Hindlimb muscle (tissue), 1 donor: ENCODE data around the gene MOCOS. TPM values are rescaled to one million over a fixed set of nuclear protein-coding genes. Genes with fewer than 3 reads are reported as not detected.
"Not testable (repeated sequence)": the region's sequence is repeated elsewhere in the genome, so short reads cannot be mapped to it uniquely, and the experiment has no call there.

Experiments used
- DNase-seq: peaks from one replicate; pipeline ENCODE4 v3.0.0-alpha.2; 2013
- polyA plus RNA-seq: library from polyadenylated mRNA; unstranded; fragments of 120-200 nt; gene quantifications from one replicate; pipeline ENCODE4 v1.2.1, GENCODE V29; 2013; ENCODE audit not compliant: insufficient read length

MOCOS gene, protein sequence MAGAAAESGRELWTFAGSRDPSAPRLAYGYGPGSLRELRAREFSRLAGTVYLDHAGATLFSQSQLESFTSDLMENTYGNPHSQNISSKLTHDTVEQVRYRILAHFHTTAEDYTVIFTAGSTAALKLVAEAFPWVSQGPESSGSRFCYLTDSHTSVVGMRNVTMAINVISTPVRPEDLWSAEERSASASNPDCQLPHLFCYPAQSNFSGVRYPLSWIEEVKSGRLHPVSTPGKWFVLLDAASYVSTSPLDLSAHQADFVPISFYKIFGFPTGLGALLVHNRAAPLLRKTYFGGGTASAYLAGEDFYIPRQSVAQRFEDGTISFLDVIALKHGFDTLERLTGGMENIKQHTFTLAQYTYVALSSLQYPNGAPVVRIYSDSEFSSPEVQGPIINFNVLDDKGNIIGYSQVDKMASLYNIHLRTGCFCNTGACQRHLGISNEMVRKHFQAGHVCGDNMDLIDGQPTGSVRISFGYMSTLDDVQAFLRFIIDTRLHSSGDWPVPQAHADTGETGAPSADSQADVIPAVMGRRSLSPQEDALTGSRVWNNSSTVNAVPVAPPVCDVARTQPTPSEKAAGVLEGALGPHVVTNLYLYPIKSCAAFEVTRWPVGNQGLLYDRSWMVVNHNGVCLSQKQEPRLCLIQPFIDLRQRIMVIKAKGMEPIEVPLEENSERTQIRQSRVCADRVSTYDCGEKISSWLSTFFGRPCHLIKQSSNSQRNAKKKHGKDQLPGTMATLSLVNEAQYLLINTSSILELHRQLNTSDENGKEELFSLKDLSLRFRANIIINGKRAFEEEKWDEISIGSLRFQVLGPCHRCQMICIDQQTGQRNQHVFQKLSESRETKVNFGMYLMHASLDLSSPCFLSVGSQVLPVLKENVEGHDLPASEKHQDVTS
- polyA plus RNA-seq: 0.10 TPM

DNA sequence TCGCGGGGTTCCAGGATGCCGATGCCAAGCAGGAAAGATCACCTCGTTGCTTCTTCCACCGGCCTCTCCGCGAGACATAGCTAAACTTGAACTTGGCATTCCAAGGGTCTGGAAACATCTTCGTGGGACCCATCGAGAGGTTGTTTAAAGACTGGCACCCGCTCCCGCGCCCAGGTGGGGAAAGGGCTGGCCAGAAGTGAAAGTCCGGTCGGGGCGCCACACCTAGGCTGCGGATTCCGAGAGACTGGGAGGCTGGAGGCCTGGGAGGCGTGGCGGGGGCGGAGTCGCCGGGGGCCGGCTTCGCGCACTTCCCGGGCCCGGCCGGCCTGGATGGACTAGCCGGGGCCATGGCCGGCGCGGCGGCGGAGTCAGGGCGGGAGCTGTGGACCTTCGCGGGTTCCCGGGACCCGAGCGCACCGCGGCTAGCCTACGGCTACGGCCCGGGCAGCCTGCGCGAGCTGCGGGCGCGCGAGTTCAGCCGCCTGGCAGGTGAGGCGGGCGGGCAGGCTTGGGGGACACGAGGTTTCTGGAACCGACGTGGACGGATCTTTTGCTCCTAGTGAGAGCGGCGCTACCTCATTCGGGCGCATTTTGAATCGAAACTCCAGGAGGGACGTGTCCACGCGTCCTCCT is at the start of gene MOCOS:
Gene MOCOS, plus strand, starts transcription at position 305 of the 633 bp plus-strand sequence. Its CDS starts 43 bp downstream, at position 348.
- peak; percentile 57 for DNase-seq

DNA sequence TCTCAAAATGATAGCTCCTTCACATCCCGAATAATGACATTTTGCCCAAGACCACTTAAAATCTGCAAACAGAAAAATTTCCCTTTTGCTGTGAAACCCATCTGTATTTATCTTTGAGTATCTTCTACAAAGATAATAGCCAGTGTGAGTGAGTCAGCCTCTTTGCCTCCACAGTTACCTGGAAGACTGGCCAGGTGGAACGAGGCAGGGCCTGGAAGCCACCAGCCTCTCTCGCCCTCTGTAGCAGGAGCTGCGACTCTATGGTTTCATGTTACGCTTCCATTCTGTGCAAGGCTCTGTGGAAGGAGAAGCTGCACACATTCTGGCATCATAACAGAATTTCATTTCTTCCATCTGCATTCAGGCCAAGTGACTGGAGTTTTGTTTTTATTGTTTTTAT is 48.1 kb upstream of the MOCOS start:
- DNase-seq: no peak

DNA sequence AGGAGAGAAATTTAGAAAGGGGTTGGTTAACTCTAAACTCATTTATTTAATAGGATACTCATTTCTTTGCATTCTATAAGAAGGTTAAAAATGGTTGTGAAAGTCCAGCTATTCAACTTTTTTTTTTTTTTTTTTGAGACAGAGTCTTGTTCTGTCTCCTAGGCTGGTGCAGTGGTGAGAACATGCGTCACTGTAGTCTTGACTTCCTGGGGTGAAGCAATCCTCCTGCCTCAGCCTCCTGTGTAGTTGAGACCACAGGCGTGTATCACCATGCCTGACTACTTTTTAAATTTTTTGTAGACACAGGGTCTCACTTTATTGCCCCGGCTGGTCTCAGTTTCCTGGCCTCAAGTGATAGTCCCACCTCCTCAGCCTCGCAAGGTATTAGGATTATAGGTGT is 45.7 kb upstream of the MOCOS start:
- no peak for DNase-seq

DNA sequence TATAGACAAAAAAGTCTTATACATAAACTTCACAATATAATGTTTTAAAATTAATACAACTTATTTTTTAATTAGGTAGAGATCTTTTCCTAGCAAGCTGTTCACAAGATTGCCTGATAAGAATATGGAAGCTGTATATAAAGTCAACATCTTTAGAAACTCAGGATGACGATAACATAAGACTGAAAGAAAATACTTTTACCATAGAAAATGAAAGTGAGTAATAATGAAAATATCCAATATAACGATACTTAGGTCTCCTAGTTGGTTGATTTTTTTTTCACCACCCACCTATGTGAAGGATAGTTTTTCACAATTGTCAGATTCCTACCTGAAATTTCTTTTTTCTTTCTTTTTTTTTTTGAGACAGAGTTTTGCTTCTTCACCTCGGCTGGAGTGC is 44.5 kb upstream of the MOCOS start:
- no peak for DNase-seq

DNA sequence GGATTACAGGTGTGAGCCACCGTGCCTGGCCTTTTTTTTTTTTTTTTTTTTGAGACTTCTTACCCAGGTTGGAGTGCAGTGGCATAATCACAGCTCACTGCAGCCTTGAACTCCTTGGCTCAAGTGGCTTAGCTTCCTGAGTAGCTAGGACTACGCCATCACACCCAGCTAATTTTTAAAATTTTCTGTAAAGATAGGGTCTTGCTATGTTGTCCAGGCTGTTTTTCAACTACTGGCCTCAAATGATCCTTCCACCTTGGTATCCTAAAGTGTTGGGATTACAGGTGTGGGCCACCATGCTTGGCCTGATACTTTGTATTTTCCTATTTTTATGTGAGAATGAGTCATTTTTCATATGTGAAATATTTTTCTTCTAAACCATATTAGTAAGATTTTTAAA is 43.9 kb upstream of the MOCOS start:
- DNase-seq: no peak

DNA sequence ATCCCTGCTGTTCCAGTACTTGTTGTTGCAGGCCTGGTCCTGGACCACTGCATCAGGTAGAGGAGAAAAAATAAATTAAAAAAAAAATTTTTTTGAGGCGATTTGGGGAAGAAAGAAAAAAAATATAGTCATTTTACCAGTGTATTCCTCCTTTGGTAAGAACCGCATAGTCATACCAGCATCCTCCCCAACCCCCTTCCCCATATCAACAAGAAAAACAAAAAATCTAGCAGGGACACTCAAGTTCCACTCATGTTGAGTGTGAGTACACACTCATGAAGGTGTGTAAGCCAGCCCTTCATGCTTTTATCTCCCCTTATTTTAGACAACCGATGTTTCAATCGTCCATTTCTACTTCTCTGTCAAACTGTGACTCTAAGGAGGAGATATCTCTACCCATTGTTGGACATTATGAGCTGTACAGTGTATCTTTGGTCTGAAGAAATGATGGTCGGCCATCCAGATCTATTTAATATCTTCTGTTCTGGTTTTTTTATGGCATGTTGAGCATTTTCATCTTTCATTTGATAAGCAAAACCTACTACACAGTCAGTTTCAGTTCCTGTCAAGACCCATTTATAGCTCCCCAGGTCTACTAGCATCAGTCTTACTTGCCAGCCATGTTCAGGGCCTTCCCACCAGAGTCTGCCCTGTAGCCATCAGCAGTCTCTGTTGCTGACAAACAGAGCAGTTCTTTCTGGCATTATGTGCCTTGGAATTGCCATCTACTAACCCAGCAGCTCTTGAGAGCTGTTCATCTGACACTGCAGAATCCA is 37.6 kb upstream of the MOCOS start:
- DNase-seq: no peak

DNA sequence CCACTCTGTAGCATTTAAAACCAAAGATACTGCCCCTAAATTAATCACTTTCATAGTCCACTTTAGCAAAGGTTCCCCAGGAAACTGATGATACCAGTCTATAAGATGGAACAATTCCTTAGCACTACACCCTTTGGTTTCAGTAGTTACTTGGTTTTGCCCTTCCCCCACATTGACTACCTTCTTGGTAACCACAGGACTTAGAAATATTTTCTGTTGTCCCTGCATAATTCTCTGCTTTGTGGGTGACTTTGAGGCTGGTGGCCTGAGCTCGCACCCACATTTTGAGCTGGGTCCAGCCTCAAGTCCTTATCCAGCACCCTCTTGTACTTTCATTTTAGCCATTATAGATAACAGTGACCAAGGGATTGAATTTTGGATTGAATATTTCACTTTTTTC is 34.5 kb upstream of the MOCOS start:
- DNase-seq: no peak

DNA sequence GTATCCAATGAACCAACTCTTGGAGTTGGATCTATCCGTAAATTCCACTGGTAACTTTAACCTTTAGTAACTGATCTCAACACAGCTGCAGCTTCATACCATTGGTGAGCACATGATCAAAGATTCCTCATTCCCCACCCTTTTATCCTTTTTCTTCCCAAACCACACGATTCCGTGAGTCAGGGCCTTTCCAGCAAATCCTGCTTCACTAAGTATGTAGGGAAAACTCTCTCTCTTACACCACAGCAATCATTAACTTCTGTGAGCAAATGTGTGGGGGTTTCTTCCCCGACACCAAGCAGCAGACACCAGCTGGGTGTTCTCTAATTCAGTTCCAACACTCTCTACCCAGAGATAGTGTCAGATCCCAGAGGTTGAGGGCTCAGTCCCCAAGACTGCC is 34.1 kb upstream of the MOCOS start:
- no peak for DNase-seq

DNA sequence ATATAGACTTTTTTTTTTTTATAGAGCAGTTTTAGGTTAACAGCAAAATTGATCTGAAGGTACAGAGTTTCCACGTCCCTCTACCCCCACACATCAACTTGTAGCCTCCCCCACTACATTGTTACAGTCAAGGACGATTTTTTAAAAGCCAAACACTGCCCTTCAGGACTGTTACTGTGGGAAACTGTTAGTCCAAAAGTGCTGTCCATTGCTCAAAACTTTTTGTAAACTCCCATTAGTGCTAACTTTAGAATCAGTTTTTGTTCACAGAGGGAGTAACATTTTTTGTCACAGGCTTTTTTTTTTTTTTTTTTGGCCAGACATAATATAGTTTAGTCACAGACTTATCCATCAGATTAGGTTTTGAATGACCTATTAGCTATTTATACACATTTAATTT is 33.5 kb upstream of the MOCOS start:
- no peak for DNase-seq

DNA sequence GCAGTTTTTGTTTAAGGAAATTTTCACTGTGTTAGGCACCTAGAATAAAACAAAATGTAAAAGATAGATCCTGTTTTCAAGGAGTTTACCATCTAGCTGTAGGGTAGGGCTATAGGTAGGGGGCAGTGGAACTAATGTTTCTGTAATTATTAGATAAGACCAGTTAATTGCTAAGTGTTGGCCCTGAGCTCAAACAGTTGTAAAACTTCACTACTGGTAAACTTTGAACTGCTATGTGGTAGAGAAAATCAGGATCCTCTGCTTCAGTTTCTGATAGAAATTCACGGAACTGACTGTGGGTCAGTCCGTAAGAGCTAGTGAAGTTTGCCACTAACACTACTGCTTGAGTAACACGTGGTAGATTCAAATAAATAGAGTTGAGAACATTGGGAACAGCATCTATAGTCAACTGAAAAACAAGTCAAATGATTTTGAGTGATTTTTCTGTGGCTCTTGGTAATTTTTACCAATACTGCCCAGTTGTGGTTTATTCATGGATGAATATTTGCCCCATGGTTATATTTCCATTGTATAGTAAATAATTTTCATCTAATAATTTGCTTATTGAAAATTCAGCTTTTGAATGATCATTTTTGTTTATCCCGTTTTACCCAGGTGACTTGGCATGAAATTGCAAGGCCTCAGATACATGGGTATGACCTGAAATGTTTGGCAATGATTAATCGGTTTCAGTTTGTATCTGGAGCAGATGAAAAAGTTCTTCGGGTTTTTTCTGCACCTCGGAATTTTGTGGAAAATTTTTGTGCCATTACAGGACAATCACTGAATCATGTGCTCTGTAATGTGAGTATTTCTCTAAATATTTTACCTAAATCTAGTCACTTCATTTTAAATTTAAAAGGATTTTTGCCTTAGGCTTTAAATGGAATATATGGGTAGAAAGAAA is 31.2 kb upstream of the MOCOS start:
- DNase-seq: no peak

DNA sequence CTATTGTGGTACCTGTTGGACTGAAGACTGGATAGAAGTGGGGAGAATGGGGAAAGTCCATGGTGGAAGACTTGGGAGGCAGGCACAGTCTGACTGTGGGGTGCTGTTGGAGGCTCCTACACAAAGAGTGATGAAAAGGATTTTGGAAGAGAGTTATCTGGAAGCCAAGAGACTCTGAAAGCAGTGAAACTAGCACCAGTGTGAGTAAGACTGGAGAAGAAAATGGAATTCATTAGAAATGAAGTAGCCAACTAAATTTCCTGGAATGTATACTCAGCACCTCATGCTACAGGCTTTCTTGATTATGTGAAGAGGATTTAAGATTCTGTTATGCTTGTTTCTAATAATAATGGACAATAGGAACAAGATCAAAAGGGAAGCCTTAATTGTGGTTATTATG is 29.9 kb upstream of the MOCOS start:
- no peak for DNase-seq

DNA sequence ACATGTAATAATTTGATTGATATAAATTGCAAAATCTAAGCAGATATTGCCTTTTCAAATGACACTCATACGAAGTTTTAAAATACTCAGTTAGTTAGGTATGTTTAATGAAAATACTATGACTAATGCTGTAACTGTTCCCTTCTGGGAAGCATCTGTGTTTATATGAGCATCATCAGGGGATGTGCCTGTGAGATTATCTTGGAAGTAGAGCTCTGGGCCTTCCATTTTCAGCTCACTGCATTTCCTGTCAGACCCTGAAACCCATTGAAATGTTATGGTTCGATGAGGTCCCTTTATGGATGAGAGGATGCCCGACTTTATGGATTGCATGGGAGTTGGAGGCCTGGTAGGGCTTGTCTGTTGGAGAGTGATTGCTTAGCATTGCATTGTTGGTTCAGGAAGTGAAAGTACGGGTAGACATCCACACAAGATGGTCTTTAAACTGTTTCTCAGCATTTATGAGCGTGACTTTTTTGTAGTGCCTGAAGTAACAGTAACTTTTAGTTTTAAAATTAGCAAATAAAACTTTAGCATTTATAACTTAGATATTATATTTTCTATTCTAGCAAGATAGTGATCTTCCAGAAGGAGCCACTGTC is 28.9 kb upstream of the MOCOS start:
- no peak for DNase-seq

DNA sequence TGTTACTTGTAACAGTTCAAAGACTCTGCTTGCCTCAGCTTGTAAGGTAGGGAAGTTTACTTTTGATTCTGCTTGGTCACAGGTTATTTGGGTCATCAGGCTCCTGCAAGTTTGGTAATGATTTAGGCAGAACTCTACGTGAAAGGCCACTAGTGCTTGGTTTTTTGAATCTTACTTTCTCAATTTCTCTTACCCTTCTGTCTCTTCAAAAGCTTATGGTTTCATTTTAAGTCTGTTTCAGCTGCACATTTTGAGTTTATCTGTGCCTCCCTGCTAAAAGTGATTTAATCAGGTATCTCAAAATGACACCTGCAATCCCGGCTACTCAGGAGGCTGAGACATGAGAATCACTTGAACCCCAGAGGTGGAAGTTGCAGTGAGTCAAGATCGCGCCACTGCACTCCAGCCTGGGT is 26.3 kb upstream of the MOCOS start:
- no peak for DNase-seq

DNA sequence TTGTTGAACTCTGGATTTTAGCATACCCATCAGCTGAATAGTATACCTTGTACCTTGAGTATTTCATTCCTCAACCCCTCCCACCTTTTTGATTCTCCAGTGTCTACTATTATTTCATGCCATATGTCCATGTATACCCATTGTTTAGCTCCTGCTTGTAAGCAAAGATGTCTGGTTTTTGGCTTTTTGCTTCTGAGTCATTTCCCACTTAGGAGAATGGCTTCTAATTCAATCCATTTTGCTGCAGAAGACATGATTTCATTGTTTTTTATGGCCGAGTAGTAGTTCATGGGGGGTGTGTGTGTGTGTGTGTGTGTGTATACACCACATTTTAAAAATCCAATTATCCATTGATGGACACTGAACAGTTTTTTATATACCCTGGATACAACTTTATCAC is 24.3 kb upstream of the MOCOS start:
- no peak for DNase-seq

DNA sequence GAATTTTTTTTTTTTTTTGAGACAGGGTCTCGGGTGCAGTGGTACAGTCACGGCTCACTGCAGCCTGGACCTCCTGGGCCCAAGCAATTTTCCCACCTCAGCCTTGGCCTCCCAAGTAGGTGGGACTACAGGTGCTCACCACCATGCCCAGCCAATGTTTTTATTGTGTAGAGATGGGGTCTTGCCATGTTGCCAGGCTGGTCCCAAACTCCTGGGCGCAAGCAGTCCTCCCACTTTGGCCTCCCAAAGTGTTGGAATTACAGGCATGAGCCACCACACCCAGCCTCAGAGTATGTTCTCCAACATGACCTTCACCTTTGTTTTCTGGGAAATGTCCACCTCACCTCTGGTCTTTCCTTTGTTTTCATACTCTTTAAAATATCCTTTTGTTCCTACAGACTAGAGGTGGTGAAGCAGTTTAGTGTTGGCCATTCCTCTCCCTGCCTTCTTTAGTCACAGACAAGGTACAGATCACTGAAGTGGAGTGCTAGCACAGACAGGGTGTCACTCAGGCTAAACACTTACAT is 19.5 kb upstream of the MOCOS start:
- DNase-seq: no peak

DNA sequence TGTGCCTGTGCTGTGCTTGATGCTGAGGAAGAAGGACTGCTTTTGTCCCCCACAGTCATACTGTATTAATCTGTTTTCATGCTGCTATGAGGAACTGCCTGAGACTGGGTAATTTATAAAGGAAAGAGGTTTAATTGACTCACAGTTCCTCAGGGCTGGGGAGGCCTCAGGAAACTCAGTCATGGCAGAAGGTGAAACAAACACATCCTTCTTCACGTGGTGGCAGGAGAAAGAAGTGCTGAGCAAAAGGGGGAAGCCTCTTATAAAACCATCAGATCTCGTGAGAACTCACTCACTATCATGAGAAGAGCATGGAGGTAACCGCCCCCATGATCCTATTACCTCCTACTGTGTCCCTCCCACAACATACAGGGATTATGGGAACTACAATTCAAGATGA is 19.0 kb upstream of the MOCOS start:
- not testable (repeated sequence) for DNase-seq

DNA sequence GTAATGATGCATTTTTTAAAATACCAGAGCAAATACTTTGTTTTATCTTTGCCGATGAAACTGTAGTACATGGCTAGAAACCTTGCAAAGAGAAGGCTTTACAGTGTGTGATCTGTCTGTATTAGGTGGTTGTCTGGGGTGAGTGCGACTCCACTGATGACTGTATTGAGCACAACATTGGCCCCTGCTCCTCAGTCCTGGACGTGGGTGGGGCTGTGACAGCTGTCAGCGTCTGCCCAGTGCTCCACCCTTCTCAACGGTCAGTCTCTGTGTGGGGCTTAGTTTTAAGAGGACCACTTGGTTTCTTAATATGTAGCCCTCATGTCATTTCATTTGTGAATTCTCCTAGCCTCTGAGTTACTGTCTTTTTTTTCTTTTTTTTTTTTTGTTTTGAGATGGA is 17.4 kb upstream of the MOCOS start:
- no peak for DNase-seq

DNA sequence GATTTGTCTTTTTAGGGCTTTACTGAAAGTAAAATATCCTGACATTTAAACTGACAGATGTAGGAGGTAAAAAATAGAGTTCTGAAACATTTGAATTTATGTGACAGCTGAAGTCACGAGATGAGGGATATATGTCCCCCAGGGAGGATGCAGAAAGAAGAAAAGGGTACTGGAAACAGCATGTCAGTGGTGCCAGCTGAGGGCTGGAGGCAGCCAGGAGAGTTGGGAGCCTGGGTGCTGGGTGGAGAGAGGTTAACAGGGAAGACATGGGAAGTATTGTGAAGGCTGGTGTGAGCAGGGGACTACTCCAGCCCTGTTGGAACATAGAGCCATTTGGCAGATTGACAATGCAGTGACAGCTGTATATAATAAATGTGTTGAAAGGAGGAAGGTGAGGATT is 11.8 kb upstream of the MOCOS start:
- DNase-seq: no peak

DNA sequence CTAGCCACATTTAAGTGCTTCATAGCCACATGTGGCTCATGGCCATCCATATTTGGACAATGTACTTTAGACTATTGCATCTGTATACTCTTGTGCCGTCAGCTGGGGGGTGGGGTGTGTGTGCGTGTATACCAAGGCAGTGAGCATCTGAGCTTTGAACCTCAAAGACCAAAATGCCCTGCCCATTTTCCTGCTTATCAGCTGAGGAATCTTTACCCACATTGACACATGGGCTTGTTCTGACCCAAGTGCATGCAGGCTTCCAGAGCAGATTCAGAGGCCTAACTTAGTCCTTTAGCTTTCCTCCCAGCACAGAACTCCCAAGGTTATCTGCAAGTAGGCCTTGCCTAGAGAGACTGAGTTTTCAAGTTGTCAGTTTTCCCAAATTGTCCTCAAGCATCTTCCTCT is 11.1 kb upstream of the MOCOS start:
- no peak for DNase-seq

DNA sequence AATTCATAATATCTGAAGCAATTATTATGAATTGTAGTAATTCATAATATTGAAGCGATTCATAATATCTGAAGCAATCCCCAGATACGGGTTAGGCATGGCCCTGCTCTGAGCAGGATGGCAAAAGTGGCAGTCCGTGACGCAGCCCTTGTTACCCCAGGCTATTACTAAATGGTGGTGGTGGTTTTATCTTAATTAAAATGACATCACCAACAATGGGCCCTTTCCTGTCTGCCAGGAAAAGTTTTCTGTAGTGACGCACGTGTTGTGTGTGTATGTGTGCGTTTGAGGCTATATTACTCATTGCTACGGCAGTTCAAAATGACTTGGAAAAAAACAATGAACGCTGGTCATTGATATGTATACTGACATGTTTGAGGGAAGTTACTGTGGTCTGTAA is 10.6 kb upstream of the MOCOS start:
- no peak for DNase-seq

DNA sequence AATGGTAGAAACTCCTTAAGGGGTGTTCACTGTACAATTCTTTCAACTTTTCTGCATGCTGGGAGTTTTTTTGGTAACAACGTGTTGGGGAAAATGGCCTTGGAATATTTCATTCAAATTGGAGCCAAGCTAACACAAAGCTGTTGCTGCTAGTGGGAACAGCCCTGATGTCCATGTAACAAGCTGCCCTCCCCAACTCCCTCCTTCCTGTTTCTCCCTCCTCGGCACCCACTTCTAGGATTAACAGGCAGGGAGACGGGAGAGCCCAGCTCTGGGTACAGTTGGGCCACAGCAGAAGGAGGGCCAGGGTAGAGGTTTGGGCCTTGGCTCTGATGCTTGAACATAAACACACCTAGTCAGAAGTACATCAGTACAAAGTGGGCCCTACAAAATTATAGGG is 9.4 kb upstream of the MOCOS start:
- no peak for DNase-seq
